NCI-H1105 (cell line): ENCODE measurements around the gene ITM2C.

Source experiments
- DNase-seq: peaks from one replicate; lab custom pipeline; 2025; lab: John Stamatoyannopoulos, UW

Gene ITM2C

DNA sequence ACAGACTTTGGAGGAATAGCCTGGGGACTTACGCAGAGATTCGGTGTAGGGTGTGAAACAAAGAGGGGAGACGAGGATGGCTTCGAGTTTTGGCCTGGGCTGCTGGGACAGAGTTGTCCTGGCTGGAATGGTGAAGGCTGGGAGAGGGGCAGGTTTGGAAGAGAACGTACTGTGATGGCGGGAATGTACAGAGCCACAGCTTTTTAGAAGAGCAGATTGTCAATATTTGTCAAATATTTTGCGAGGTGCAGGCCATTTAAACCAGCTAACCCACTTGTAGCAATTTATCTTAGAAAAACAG lies 14.4 kb upstream of the ITM2C start:
- DNase-seq = no peak

DNA sequence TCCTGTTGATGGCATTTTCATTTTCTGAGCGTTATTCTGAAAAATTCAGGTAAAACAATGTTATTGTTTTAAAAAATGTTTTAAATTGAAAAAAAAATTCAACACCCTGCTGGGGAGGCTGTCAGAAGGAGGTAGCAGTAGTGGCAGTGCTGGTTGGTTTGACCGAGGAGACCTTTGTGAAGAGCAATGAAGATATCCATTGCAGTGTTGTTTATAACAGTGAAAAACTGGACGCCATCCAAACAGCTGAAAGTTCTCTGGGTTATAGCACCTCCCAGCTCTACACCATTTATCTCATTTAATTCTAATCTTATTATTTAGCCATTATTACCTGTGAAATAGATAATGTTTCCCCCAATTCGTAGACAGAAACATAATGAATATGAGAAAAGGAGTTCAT lies 12.6 kb upstream of the ITM2C start:
- no peak for DNase-seq

DNA sequence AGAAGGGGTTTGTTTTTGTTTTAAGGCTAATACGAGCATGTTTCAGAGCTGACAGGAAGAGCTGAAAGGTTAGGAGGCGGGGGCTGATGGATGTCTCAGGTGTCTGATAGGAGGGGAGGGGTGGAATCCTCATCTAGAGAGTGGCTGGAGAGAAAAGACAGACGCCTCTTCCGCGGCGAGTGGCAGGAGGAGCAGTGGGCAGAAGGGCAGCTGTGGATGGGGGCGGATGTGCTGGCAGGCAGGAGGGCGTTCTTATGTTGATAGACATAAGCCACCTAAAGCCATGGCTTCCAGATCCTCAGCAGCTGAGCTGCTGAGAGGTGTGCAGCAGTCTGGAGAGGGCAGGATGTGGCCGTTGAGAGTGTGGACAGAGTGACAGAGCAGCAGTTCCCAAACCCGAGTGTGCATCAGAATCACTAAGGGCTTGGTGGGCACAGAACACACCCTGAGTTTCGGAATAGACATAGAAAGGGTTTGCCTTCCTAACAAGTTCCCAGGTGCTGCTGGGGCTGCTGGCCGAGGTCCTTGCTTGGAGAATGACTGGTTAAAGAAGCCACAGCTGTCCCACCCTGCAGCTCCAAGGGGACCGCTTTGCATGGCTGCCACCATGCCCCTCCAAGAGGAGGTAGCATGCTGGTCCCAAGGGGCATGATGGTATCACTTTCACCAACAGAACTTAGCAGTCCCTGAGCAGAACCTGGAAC lies 3.0 kb upstream of the ITM2C start:
- no peak for DNase-seq

DNA sequence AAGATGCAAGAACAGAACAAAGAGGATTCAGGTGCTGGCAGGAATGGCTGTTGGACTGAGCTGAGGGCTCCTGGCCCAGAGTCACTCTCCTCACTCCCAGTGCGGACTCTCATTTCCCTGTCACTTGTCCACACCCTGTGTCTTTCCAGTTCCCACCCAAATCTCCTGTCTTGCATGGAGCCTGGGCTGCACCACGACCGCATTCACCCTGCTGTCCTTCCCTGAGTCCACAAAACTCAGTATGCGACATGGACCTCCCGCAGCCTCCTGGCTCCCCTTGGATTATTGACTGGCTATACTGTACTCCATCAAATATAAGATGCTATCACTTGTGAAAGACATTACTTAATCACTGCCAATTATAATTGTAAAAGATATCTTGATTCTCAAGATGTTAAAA lies 2.5 kb upstream of the ITM2C start:
- DNase-seq = no peak

DNA sequence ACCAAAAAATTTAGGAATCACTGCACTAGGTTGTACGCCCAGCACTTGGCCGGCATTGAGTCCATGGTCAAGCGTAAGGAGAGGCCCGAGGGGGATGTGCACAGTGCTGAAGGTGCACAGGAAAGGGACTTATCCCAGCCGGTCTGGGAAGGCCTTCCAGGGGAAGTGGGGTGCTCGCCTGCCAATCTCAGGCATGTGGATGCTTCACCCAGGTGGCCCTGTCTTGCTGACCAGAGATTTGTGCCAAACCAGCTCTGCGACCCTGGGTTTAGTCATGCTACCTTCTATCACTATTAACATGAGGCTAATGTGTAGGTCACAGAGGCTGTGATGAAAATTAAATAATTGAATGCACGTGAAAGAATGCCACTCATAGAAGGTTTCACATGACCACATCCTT lies 1.7 kb upstream of the ITM2C start:
- no peak for DNase-seq

DNA sequence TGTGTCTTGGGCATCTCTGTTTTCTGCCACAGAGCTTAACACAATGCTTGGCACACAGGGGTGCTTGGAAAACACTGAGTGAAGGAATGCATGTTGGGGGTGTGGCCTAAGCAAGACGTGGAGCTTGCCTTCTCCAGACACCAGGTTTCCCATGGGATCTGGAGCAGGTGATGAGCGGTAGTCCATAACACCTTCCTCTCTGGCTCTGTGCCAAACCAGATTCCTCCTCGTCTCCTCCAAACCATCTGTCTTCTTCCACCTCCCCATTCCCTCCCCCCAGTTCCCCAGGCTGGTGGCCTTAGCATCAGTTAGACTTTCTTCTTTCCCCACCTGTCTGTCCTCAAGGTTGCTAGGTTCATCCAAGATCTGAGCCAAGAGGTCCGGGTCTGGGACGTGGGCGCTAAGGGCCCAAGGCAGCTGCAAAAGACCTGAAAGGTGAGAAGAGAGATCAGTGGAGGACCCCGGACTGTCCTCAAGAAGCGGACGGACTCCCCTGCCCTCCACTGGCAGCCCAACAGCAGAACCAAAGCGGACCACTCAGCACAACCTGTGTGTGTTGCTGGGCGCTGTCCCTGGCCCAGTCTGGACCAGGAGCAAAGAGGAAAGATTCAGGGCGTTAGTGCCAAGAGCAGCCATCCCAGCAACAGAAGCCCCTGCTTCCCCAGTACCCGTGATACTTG lies 1.2 kb upstream of the ITM2C start:
- no peak for DNase-seq

DNA sequence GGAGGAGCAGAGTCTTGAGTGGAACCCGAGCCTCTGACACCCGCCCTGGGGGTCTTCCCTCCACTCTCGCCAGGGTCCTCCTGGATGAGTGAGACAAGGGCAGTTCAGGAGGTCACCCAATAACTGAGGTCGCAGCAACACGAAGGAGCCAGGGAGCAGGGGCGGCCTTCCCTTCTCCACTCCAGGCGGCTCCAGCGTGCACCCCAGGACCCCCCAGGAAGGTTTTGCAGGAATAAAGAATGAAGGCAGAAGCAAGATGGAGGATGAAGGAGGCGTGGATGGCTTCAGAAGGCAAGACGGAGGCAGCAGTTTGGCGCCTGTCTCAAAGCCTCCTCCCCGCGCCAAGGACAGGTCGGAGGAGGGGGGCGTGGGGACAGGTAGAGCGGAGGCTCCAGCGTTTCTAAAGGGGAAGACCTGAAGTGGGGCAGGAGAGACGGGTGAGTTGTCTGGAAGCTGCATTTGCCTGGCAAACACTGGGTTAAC lies 579 bp upstream of the ITM2C start:
- DNase-seq = no peak

DNA sequence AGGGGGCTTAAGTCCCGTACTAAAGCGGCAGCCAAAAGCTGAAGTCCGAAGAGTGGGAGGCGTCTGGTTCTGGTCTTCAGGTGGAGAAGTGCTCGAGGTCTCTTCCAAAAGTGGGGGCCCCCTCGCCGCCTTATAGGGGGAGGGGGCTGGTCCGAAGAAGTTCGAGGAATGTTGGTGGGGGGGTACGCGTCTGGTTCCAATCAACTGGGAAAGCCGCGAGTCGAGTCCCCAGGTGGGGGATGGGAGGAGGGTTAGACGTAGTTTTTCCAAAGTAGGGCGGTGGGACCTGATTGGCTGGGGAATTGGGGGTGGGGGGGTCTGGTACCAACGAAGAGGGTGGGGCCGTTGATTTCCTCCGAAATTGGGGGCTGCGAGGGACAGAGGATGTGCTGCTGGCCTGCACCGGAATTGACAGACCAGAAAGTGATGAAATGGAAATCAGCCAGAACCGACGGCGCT lies 594 bp downstream of the ITM2C start:
- DNase-seq = no peak

DNA sequence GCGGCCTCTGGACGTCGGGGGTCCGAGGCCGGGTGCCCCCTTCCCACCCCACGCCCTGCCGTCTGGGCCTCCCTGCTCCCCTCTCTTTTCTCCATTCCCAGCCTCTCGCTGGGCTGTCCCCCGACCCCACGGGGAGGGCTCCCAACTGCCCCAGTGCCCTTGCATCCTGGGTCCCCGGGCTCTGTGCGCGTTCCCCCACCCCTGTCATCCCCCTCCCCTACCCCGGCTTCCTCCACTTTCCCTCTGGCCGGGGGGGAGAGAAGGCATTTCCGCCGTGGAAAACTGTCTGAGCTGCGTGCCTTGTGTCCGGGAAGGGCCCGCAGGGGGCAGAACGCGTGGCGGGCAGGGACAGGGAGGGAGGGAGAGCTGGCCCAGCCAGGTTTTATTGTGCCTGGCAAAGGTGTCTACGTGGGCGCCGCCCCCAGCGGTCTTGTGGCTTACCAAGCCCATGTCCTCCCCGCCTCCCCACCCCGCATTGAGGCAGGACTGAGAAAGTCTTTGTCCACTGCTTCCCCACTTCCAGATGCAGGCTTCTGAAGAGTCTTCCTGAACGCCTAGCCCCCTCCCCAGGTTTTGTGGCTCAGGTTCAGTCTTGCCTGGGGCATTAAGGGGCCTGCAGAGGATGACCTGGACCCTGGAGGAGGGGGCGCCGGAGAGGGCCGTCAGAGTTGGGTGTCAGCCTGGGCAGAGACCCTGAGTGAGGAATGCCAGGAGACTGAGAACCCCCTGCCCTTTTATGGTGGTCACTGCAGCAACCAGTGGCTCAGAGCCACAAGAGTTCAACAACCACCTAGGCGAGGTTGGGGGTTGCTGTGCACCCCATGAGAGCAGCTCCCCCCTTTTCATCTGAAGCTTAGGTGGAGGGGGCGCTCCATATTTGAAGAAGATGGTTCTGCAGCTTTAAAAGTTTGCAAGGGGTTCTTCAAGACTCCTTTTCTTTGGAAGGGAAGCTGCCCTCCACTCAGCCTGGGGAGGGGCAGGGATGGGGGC lies 1.3 kb downstream of the ITM2C start:
- no peak for DNase-seq

DNA sequence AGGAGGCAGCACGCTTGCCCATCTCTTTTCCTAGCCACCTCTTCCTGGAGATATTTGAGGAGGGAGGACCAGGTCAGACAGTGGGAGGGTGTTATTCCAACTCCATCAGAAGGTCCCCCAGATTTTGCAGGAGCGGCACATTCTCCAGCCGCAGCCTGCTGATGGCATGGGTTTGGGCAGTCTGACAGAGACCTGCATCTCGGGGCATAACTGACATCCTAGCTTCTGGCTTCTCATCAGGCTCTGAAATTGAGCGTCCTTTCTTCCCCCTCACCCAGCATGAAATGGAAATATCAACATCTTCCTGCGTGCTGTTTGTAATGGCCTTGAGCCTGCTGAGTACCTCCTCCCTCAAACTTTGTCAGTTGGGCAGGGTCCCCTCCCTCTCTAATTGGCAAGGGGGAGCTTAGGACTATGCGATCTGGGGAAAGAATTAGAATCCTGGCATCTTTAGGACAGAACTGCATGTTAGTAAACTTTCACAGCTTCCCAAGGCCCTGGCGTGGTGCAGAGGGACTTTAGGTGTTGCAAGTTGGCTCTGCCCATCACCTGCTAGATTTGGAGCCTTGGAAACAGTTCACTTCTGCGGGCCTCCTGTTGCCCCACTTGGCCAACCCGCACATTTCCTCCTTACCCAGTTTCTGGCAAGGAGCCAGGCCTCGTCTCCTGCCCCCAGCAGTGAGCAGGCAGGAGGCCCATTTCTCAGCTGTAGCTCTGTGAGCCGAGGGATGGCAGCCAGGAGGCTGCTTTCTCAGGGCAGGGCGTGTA lies 2.2 kb downstream of the ITM2C start:
- peak; percentile 27 for DNase-seq

DNA sequence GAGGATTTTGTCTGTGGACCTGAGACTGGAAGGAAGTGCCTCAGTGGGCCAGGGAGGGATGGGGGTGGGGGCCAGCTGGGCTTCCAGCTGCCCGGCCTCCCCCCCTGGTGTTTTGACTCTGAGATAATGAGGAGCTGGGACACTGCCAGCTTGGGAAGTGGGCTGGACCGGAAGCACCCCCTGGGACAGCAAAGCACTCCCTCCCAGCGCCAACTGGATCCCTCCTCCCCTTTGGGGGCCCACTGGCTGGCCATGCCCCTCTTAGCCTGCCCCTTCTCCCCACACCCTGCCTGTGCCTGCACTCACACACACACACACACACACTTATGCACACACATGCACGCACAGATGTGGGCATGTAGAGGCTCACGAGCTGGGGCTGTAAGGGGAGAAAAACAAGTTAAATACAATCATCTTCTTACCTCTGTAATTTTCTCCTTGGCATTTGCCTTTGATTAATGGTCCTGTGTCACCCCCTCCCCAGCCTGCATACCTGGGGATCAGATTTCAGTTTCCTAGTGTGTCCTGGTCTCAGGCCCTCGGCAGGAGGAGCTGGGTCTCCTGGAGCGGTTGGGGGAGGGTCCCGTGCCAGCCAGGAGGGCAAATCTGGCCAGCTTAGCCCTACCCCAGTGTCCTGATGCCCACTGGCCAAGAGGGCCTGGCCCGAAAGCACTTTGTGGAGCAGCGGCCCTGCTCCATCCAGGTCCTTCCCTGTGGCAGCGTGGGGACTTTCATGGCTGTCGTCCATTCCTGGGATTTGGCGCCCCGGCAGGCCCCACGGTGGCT lies 3.6 kb downstream of the ITM2C start:
- DNase-seq = no peak

DNA sequence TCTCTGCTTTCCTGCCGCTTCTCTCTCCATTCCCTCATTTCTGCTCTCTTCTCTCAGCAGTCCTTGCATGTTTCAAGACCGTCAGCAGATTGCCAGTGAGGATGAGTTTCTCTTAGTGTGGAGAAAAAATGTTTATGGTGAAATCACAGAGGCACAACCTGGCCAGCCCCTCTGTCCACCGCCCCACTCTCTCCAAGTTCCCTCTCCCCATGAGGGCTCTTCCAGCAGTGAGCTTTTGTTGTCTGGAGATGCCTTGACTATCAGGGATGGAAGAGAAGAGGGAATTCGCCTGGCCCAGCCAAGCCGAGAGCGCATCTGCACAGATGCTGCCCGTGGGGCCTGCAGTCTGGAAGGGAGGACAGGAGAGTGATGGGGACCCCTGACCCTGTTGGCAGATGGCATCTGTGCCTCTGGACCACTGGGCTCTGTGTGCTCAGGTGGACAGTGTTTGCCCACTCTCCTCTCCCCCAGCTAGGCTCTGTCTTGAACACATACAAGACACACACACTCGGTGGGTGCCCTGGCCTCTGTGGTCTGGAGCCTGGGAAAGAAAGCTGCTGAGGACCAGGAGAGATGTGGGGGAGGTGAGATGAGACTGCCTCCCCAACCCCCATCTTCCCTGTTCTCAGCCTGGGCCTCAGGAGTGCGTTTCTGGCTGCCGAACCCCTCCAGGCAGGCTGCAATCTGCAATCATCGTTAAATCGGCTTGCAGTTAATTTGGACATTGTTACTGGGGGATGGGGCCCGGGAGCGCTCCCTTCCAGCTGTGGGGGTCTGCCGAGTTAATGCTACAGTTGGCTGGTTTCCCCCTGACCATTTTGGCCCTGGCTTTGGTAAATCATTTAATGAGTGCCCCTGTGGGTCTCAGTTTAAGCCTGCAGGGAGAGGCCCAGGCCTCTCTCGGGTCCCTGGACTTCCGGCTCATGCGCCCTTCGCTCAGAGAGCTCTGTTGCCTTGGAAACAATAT lies 4.5 kb downstream of the ITM2C start:
- DNase-seq = no peak

DNA sequence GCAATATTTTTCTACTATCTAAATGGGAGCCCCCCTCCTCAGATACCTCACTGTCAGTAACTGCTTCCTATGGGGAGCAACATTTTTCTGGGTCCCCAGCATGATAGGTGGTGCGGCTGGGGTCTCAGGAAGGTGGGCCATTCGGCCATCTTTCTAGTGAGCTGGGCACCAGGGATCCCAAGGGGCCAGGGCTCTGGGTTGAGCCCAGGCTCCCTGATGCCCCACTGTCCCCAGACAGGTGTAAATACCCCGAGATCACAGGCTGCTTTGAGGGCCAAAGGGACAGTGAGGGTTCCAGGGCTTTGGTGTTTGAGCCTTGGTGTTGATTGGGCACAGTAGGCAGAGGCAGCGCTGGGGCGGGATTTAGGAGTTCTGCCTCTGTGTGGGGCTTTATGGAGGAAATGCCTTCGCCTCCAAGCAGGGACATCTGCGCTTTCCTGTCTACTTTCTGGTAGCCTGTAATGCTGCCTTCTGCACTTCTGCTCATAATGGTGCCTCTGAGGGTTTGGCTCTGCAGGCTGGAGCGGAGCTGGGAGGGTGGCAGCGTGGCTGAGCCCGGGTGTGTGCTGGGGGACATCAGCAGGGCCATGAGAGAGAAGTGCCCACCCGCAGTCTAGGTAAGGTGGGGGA lies 5.3 kb downstream of the ITM2C start:
- no peak for DNase-seq

DNA sequence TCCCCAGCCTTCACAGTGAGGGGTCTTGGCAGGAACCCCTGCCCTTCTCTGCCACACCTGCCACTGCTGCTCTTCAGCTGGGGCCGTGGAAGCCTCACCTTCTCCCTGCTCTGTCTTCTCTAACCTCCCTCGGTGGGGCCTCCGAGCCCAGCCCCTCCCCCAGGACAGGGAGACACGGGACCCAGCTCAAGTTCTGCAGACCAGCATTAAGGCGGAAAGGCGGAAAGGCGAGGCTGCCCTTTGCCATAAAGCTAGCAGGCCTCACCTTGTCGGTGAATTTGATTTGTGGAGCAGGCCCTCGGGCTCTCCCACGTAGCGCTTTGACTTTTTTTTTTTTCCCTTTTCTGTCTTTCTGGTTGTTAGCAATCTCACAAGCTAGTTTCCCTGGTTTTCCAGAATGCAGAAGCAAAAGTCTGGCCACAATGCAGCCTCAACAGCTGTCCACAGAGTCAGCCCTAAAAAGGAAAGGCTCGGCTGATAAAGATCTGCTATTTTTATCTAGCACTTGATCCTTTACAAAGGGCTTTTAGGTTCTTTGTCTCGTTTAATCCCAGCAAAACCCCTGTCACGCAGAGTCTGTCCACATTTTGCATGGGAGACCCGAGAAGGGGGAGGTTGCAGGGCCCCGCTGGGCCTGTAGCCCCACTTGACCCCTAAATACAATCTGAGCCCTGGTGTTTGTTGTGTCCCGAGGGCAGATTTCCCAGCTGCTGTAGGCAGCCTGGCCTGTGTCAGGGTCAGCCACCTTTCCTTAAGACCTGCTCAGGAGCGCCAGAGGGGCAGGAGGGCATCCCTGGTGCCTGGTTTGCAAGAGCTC lies 6.0 kb downstream of the ITM2C start:
- DNase-seq = no peak

DNA sequence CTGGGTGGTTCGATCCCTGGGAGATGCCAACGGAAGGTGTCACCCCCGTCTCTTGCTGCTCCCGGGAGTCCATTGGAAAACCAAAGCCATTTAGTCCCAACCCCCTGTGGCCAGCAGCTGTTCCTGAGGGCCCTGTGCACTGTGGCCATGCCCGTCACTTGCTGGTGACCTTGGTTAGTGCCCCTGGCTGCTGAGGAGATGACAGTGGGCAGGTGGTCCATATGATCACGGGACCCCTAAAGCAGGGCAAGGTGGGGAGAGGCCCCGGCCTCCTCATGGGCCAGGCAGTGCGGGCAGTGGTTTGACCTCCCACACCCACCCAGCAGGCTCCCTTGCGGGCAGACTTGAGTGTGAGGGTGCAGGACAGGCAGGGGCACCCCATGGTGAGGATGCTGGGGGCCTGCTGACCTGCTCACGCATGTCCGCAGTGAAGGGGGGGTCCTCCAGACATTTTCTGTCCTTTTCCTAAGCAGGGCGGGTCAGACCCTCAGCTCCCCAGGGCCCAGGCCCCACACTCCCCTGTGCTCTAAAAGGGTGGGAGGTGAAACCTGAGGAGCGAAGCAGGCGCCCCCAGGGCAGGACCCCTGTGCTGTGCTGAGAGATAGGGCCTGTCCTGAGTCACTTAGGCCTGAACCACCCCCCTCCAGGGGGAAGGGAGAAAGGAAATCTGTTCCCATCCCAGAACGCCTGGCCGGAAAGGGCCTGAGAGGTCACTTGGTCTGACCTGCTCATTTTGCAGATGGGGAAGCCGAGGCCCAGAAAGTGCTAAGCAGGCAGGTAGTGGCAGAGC lies 6.8 kb downstream of the ITM2C start:
- no peak for DNase-seq

DNA sequence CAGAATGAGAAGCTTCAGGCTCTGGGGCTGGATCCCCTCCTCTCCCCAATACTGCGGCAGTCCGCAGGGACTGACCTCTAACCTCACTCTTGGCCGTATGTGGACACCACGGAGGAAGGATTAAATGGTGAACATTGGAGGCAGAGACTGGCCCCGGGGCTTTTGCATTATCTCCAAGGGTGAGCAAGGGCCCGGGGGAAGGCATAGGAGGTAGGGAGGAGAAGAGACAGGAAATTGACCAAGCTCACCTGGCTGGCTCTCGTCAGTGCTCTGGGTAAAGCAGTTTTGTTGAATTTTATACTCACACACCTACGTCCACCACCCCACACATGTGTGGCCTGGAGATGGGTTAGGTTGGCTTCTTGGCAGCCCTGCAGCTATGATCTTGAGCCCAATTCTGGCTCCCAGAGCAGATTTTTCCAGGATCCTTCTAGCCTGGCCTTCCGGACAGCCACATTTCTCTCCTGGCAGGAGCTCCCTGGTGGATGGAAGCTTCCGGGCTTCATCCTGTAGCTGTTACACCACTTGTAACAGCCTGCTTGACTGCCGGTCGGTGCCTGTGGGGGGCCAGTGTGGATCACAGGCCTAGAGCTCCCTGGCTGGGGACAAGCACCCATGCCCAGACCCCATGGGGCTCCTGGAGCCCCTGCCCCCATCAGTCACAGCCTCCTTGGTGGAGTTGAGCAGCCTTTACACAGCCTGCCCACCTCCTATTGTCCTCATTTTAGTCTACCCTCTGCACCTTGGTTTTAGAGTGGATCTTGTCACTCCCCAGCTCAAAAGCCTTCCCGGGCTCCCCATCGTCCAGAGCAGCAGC lies 7.6 kb downstream of the ITM2C start:
- no peak for DNase-seq
